DMS 273 (cell line): ENCODE measurements around the gene FDX2.

Experiments
- DNase-seq: peaks from one replicate; lab custom pipeline; 2025; ENCODE audit not compliant: unreplicated experiment; lab: John Stamatoyannopoulos, UW

Gene FDX2

DNA sequence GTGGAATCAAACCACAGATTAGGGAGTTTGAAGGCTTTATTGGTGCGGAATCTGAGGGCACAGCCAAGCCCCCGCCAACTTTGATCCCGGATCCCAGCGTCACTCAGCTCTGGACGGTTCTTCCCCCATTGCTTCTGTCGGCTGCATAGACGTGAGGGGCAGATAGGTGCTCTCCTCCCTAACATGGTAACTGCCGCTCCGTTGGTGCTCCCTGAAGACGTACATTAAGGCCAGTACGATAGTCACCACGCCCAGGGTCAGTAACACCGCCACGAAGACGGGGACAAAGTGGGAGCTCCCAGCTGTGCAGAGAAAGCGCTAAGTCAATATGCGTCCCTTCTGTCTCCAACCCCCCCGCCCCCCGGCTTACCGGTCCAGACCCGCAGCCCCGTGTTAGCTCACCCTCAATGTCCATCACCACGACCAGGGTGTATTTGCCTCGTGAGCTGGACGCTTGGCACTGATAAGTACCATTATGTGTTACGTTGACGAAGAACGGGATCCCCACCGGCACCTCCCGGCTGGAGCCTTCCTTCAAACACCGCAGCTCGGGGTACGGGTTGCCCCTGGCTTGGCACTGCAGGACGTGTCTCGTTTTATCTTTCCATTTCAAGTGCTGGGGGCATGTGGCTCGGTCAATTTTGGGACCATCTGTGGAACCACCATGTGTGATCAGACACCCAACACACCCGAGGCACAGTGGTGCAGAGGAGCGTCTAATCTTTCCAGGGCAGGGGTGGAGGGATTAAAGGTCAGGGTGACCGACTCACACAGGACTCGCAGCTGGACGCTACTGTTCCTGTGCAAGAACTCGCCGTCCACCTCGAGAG is 18.2 kb upstream of the FDX2 start:
- peak; percentile 50 for DNase-seq

DNA sequence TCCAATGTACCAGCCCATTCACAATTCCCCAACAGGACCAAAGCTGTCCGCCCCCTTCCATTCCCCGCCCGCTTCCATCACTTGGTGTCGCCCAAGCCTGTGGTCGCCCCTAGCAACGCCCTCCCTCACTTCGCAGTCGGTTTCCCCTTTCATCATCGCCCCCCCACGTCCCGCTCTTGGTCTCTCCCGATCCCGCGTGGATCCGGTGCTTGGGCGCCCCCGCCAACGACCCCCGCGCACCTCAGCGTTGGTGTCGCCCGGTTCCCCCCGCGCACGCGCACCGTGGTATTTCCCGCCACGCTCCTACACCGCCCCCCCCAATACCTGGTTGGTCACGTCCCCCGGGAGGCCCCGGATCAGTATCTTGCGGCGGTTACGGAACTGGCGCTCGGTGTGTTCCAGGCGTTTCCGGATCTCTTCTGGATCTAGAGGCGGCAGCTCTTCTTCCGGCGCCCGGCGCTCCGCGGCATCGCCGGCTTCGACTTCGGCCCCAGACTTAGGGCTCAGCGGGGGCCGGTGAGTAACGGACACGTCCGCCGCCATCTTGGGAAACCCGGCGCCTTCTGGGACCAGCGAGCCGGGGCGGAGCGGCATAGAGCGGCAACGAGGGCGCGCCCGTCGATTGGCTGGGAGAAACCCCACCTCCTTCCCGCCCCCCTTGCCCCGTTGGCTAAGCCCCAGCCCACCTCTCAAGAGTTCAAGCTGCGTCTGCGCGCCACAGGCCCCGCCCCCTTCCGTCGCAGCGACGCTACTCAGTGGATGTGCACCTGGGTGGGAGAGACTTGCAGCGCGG is 17.3 kb upstream of the FDX2 start, which contains the start of gene RAVER1:
RAVER1 (minus strand) TSS at position 565 of the 793 bp plus-strand sequence; CDS start at position 543, 22 bp downstream.
- peak; percentile 99 for DNase-seq

DNA sequence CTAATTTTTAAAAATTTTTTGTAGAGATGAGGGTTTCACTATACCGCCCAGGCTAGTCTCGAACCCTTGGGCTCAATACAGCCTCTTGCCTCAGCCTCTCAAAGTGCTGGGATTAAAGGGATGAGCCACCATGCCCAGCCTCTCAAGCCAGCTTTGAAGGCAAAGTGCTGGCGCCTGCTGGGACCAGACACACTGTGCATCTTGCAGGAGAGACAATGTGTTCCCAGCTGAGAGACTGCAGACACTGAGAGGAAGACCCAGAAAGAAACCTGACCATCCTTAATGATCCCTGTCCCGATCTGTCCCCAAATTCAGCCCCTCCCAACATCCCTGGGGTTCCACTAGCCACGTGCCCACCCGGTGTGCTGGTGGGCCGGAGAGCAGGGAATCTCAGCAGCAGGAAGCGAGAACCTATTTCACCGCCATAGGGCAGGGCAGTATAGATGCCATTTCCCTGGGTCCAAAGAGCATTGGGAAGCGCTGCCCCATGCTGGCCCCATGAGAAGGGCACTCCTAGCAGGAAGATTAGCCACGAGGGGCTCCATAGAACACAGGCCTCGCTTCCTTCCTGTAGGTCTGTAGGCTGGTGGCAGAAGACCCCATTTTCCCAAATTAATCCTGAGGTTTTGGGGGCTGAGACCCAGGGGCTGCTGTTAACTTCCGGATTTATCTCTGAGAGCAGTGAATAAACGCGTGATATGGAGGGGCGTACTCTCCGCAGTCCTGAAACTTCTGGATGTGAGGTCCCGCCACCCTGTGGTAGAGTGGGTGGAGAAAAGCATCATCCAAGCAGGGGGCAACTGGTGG is 16.5 kb upstream of the FDX2 start:
- no peak for DNase-seq

DNA sequence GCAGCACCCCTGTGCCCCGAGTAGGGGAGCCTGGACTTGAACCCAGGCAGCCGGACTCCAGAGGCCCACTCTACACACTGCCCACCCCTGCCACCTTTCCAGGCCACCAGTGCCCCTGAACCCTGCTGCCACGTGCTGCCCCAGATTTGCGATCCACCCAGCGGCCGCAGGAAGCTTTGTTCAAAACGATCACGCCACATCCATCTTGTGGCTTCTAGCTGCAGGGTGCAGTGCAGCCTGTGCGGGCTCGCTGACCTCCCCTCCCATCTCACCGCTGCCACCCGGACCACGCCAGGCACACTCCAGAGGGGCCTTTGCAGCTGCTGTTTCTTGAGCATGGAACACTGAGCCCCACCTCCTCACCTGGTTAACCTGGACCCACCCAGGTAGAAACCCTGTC is 13.7 kb upstream of the FDX2 start:
- DNase-seq: no peak

DNA sequence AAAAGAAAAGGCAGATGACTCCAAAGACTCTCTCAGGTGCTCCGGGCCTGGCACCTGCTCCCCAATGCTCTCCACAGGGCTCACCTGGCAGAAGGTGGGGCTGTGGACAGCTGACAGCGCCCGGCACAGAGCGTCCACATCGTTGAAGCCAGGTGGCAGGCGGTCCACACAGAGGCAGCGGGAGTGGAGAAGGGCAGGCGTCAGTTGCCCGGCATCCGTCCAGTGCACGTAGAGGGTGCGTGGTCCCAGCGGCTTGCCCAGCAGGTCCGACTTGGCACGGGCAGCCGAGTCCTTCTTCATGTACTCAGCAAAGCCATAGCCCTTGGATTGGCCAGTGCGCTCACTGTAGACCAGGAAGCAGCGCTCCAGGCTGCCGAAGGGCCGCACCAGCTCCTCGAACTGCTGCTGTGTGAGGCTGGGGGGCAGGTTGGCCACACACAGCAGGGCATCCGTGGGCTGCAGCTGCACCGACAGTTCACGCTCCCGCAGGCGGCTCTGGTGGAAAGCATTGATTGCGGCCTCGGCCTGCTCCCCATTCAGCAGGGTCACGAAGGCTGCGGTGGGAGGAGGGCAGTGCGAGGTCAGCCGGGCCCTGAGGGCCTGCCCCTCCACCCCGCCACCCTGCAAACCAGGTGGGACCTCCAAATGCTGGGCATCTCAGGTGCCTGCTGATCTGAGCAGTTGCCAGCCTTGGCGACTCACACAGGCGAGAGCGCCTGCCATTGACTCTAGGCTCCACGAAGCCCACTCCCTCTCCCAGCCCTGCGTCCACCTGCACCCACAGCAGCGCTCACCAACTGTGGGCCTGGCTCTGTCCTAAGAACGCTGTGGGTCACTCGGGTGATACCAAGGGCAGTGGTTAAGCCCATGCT is 13.0 kb upstream of the FDX2 start:
- no peak for DNase-seq

DNA sequence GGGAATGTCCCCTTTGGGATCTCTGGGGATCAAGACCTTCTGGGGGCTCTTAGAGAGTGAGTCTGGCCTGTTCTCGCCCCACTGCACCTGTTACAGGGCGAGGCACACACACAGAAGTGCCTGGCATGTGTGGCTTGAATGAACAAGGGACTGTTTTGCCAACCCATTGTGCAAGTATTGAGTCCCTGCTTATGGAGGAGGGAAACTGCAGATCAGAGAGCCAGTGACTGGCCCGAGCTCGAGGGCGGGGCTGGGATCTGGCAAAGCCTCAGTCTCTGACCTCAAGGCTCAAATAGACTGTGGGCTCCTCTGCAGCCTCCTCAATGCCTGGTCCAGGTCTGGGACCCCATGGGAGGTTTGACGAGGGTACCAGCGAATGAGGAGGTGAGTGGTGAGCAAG is 12.0 kb upstream of the FDX2 start:
- no peak for DNase-seq

DNA sequence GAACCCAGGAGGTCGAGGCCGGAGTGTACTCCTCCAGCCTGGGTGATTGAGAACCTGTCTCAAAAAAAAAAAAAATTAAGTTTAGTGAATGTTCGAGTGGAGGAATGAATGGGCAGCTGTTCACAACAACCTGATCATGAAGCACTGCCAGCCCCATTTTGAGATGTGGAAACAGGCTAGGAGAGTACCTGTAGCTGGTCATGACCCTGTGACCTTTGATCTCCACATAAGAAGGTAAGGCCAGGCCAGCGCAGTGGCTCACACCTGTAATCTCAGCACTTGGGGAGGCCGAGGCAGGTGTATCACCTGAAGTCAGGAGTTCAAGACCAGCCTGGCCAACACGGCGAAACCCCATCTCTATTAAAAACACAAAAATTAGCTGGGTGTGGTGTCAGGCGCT is 9.9 kb upstream of the FDX2 start:
- DNase-seq: no peak

DNA sequence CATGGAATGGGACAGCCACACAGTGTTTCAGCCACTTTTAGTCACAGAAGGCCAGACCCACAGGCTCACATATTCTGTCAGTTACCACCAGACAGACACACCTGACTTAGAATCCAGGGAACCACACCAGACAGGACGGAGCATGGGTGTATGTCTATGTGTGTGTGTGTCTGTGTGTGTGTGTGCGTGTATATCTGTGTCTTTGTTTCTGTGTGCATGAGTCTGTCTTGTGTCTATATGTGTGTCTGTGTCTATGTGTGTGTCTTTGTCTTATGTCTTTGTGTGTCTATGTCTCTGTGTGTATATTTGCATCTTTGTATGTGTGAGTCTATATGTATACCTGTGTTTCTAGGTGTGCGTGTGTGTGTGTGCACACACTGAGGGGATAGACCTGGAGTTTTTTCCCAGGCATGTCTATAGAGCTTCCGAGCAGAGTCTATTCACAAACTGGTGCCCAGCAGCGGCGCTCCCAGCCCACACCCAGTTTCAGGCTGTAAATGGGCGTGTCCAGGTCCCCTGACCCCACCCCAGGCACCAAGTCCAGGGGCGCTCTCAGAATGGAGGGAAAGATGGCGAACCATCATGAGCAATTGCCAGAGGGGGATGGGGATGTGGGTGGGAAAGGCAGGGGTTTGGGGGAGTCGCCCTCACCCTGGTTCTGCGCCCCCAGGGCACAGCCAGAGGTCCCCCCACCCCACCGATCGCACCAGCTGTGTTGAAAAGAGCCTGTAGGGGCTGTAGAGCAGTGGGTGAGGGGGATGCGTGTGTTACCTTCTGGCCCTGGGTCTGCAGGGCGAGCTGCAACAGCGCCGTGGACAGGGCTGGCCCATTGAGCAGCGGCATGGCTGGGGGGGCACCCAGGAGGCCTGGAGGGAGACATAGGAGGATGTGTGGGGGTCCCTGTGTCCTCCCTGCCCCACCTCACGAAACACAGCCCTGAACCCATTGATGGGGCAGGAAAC is 6.3 kb upstream of the FDX2 start:
- no peak for DNase-seq

DNA sequence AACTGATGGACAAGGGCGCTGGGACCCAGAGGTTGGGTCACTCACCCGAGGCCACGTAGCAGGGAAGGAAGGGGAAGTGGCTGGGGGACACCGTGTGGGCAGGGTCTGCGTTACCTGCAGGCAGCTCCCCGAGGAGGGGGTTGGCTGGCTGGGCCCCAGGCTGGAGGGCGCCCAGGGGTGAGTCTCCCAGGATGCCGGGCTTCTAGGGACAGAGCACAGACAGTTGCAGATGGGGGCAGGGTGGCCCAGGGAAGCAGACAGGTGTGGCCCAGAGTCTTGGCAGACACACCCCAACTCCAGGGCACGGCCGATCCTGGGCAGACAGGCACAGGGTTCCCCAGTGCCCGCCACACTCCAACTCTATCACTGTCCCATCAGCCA is 5.6 kb upstream of the FDX2 start:
- DNase-seq: no peak

DNA sequence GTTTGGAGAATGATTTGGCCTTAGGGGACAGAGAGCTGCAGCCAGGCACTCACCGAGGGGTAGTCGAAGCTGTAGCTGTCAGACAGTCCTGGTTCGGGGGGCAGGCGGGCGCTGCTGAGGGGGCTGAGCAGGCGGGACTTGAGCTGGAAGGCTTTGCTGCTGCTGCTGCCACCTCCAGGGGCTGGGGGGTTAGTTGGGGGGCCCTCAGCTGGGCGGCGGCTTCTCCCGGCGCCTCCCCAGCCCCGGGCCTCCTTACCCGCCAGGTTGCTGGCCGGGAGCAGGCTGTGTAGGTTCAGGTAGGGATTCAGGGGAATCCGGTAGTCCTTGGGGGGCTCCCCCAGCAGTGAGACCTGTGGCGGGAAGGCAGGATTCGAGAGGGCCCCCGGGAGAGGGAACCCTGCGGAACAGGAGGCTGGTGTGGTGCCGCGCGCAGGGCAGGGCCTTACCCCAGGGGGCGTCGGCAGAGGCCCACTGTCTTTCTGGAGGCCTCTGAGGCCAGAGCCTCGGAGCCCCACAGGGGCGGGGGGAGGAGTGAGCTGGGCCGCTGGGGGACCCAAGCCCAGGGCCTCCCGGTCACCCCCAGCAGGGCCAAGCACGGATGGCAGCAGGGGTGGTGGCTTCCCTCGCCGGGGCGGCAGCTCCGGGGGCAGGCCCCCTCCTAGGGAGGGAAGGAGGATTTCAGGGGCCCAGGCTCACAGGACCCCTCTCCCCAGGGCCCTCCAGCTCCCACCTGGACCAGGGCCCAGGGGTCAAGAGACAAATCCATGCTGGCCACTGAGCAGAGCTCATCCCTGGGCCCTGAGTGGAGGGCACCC is 5.0 kb upstream of the FDX2 start:
- DNase-seq: no peak

DNA sequence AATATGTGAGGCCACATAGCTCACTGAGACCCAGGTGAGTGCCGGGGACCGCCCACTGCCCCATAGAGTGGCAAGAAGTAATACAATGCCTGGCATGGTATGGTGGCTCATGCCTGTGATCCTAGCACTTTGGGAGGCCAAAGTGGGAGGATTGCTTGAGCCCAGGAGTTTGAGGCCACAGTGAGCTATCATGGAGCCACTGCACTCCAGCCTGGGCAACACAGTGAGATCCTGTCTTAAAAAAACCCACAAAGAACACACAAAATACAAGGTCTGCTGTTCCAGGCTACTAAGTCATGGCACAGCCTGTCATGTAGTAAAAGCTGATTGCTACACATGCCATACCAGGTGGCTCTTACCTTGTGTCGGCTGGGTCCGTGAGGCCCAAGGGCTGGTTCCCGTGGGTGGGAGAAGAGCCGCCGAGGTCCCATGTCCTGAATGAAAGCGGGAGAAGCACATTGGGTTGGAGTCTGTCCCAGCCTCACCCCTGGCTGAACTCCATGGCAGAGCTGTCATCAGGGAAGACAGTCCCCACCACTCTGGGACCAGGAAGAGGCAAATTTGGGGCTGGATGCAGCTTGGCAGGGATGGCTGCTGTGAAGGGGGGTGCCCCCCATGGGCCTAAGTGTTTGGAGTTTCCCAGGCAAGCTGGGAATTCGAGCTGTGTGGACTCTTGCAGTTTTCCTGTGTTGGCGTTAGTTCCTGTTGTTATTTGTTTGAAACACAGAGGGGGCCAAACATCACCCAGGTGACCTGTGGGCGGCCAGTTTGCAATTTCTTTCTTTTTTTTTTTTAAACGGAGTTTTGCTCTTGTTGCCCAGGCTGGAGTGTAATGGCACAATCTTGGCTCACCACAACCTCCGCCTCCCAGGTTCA is 3.2 kb upstream of the FDX2 start:
- no peak for DNase-seq

DNA sequence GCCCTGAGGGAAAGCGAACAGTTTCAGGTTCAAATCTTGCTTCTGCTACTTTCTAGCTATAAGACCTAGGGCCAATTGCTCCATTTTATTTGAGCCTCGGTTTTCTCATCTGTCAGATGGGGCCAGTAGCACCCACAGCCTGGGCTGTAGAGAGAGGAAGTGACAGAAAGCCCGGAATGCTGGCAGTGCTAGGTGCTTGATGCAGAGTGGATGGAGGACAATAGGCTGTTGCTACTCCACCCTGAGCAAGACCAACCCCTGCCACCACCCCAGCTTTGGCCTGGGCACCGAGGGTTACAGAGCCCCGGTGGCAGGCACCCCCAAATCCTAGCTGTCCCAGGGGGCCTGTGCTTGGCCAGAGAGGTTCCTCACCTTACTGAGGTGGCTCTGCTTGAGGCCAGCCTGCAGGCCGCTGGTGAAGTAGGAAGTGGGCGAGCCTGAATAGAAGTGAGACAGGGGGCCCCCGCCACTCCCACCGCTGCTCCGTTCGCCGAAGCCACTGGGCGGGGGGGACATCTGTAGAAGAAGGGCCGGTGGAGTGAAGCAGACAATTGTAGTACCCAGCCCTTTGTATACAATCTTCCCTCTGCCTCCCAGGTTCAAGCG is 2.1 kb upstream of the FDX2 start:
- no peak for DNase-seq

DNA sequence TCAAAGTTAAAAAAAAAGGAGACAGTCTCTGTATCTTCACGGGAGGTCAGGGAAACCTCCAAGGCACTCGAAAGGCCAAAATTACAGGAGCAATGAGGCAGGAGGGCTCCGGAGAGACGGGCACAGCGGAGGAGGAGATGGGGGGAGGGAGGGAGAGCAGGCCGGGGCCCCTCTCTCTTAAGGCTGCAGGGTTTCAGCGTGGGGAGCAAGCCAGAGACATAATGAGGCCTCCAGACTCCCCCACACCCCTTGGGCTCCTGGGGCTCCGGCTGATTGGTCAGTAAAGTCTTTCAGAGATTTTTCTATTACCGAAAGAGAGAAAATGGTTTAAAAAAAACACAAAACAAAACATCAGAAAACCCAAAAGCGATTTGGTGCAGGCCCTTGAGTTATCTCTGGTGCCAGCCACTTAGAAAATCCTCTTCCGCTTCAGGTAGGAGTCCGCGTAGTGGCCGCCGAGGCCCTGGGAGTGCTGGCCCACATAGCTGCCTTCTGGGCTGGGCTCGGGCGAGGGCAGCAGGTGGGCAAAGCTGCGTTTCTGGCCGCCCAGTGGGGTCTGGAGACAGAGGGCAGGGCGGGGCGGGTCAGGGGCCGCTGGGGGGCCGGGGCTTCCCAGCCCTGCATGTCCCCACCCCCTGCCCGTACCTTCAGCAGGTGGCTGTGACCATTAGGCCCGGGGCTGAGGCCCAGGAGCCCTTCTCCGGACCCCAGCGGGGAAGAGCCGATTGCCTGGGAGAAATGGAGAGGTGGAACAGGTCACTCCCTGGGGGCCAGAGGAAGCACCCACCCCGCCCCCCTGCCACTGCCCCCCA is 1.4 kb upstream of the FDX2 start:
- DNase-seq: peak; percentile 73

DNA sequence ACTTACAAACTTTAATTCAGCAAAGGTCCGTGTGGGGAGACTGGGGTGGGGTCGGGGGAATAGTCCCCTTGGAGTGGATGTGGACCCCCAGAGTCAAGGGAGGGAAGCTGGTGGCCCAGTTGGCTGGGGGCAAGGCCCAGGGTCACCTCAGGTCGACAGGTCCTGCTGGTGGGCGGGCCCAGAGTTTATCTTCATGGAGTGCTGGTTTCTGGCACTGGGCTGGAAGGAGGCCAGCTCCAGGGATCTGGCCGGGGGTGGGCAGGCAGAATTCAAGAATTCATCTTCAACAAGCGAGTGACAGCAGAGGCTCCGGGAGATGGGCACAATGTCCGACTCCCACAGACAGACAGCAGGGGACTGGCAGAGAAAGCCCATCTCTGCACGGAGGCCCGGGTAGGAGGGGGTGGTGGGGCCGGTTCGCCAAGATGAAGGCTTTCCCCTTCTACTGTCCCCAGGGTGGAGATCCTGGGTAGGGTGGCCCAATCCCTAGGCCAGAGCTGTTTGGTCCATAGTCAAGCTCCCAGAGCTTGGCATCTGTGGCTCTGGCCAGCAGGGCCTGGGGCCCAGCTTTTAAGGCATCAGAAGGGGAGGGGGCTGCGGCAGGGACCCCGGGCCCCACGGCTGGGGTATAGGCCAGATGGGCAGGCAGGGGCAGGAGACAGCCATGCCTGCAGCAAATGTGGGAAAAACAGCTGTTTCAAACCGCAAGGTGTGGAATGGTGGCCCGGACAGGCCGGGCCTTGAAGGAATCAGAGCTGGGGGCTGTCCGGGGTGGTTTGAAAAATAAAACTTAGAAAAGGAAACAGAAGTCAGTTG is 622 bp upstream of the FDX2 start:
- DNase-seq: peak; percentile 81

DNA sequence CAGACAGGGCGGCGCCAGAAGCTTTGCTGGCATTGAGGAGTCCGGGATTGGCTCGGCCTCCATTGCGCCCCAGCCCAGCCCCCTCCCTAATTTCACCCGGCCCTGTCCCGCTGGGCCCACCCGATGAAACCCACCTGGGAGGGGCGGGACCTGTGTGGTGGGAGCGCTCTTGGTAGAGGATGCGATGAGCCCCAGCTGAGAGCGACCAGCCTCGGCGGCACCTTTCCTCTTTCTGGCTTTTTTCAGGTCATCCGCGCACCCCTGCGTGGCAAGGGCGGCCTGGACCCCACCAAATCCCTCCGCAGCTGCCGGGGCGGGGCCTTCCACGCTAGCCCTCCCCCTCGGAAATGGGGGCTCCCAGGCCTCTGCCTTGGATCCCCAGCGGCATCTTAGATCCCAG is 6.4 kb downstream of the FDX2 start, which contains the start of gene ZGLP1:
ZGLP1 (minus strand) TSS at position 393 of the 400 bp plus-strand sequence.
- no peak for DNase-seq
